DMS79 treated with DMSO at 0.1 percent for 48 hours (cell line): ENCODE measurements around the gene TIFAB.

Experiments
- DNase-seq: peaks from one replicate; lab custom pipeline; 2025; lab: John Stamatoyannopoulos, UW

Gene TIFAB

GRCh38 chr5:135425641-135426040 is 26.5 kb downstream of the TIFAB start:
- no peak for DNase-seq

- DNase-seq: no peak
These were observed 28.3 kb downstream of the TIFAB start for GRCh38 chr5:135423846-135424168.

GRCh38 chr5:135423146-135423845 is 28.9 kb downstream of the TIFAB start:
- DNase-seq: no peak

- no peak for DNase-seq
These were observed 29.7 kb downstream of the TIFAB start for GRCh38 chr5:135422419-135422818.

GRCh38 chr5:135417083-135417482 is 35.1 kb downstream of the TIFAB start:
- no peak for DNase-seq

- DNase-seq: no peak
These were observed 47.1 kb downstream of the TIFAB start for GRCh38 chr5:135405082-135405481.

- DNase-seq: no peak
These were observed 50.1 kb downstream of the TIFAB start for GRCh38 chr5:135402031-135402430.

- DNase-seq: no peak
These were observed 51.3 kb downstream of the TIFAB start for GRCh38 chr5:135400866-135401265.

GRCh38 chr5:135399794-135400542 is 52.2 kb downstream of the TIFAB start:
- DNase-seq: no peak

GRCh38 chr5:135398855-135399793 is 53.0 kb downstream of the TIFAB start, which contains the start of gene MACROH2A1:
MACROH2A1 (minus strand) TSS chr5:135399231; CDS start chr5:135389093, 10,138 bp downstream.
- DNase-seq: peak; percentile 9

- DNase-seq: peak; percentile 13
These were observed 53.8 kb downstream of the TIFAB start for GRCh38 chr5:135398160-135398854.
